GM12878 (cell line): ENCODE results near the gene TDO2. TPM values are rescaled to one million over a fixed set of nuclear protein-coding genes. Genes with fewer than 3 reads are reported as not detected.

ENCODE experiments used
- ATF3 ChIP-seq: IDR thresholded peaks from 2 replicates; pipeline ENCODE4 v1.6.1; 2011; ENCODE audit warnings: low read depth, mild to moderate bottlenecking, low read length, moderate library complexity, borderline replicate concordance; ENCODE audit errors: extremely low read depth
- BRCA1 ChIP-seq: IDR thresholded peaks from 2 replicates; pipeline ENCODE4 v1.6.1; 2011; ENCODE audit warnings: low read depth, low read length, improper control_type of control experiment
- CREB1 ChIP-seq: IDR thresholded peaks from 2 replicates; pipeline ENCODE4 v1.6.1; 2012; ENCODE audit warnings: low read depth, mild to moderate bottlenecking, inconsistent platforms
- DPF2 ChIP-seq: fragments of 450-650 bp; IDR thresholded peaks from 2 replicates; pipeline ENCODE4 v1.6.1; 2017; ENCODE audit warnings: mild to moderate bottlenecking
- E4F1 ChIP-seq: fragments of 450-650 bp; IDR thresholded peaks from 2 replicates; pipeline ENCODE4 v1.6.1; 2018; ENCODE audit warnings: borderline replicate concordance, mild to moderate bottlenecking; ENCODE audit not compliant: partially characterized antibody
- HDGF ChIP-seq: fragments of 450-650 bp; IDR thresholded peaks from 2 replicates; pipeline ENCODE4 v1.6.1; 2016; ENCODE audit warnings: antibody characterized with exemption
- MTA3 ChIP-seq: IDR thresholded peaks from 2 replicates; pipeline ENCODE4 v1.6.1; 2012; ENCODE audit warnings: low read length, inconsistent platforms, borderline replicate concordance
- NFXL1 ChIP-seq: fragments of 450-650 bp; IDR thresholded peaks from 2 replicates; pipeline ENCODE4 v1.6.1; 2017; ENCODE audit warnings: antibody characterized with exemption, mild to moderate bottlenecking, borderline replicate concordance
- PBX3 ChIP-seq: IDR thresholded peaks from 2 replicates; pipeline ENCODE4 v1.6.1; 2011; ENCODE audit warnings: mild to moderate bottlenecking, low read depth, low read length, moderate library complexity; ENCODE audit not compliant: insufficient replicate concordance
- POLR2AphosphoS2 ChIP-seq: IDR thresholded peaks from 2 replicates; pipeline ENCODE4 v1.6.1; 2011; ENCODE audit warnings: low read depth, mild to moderate bottlenecking, low read length, improper control_type of control experiment, moderate library complexity
- POLR2AphosphoS5 ChIP-seq: IDR thresholded peaks from 2 replicates; pipeline ENCODE4 v1.6.1; 2011; ENCODE audit warnings: mild to moderate bottlenecking, low read length, inconsistent platforms
- RAD51 ChIP-seq: fragments of 450-650 bp; IDR thresholded peaks from 2 replicates; pipeline ENCODE4 v1.6.1; 2016; ENCODE audit warnings: moderate library complexity, mild to moderate bottlenecking, inconsistent platforms
- SMARCA5 ChIP-seq: fragments of 450-650 bp; IDR thresholded peaks from 2 replicates; pipeline ENCODE4 v1.6.1; 2017; ENCODE audit warnings: mild to moderate bottlenecking
- ZNF24 ChIP-seq: fragments of 450-650 bp; IDR thresholded peaks from 2 replicates; pipeline ENCODE4 v1.6.1; 2017; ENCODE audit warnings: antibody characterized with exemption, mild to moderate bottlenecking
- ZNF592 ChIP-seq: fragments of 450-650 bp; IDR thresholded peaks from 2 replicates; pipeline ENCODE4 v1.6.1; 2017; ENCODE audit warnings: mild to moderate bottlenecking, moderate library complexity
- ZNF687 ChIP-seq: fragments of 450-650 bp; IDR thresholded peaks from 2 replicates; pipeline ENCODE4 v1.6.1; 2017; ENCODE audit warnings: mild to moderate bottlenecking, moderate library complexity
- polyA plus RNA-seq, 11 experiments: library from polyadenylated mRNA; depleted of rRNA in 4 of 11; unstranded in 6 of 11; stranded (reverse) in 5 of 11; fragments of >200 nt; fragmentation: Nextera tagmentation in 4 of 11; fragmentation: Illumina TruSeq in 1 of 11; extraction: Ambion mirVana in 4 of 11; extraction: Trizol in 1 of 11; gene quantifications; 1 replicate in 1 of 11; 2 replicates in 10 of 11; pipeline versions ENCODE4 v1.2.1 to v1.2.3, GENCODE V29; 2011 to 2016; ENCODE audit warnings: inconsistent platforms in 2 of 11, missing spikeins in 2 of 11, low read depth in 1 of 11
- total RNA-seq, 4 experiments: library from RNA; depleted of rRNA in 3 of 4; stranded (reverse); fragments of >200 nt in 3 of 4; fragmentation: Illumina TruSeq in 1 of 4; extraction: Trizol in 1 of 4; gene quantifications; 2 replicates each; pipeline versions ENCODE4 v1.2.1 to v1.2.3, GENCODE V29; 2013 to 2021

TDO2 gene
- total and polyA plus RNA-seq, 10 of the 15 experiments (the other 5 are each of a cell fraction or from before 2014, with no cell fraction given) = 0.12 to 1.5 (median 0.23) TPM; not detected in 1

GRCh38 chr4:155953151-155954117 is 49.9 kb downstream of the TDO2 start, which contains the start of gene CTSO (continued):
- TF ChIP-seq BRCA1 (no peak), ZNF24 (peak; percentile 71), ATF3 (no peak), SMARCA5 (peak; percentile 69), RAD51 (peak; percentile 62), NFXL1 (no peak), POLR2AphosphoS2 (0 out of 2 replicates have a peak, but pooled peaks have one; percentile 48), ZNF592 (peak; percentile 79), POLR2AphosphoS5 (peak; percentile 86), PBX3 (no peak), E4F1 (no peak), MTA3 (no peak), ZNF687 (peak; percentile 89), CREB1 (no peak), DPF2 (peak; percentile 87), HDGF (no peak)
